Left renal cortex interstitium (tissue), 4 donors: ENCODE measurements around the gene PLXNA3. TPM values are rescaled to one million over a fixed set of nuclear protein-coding genes. Genes with fewer than 3 reads are reported as not detected.

ENCODE experiments used
- DNase-seq, 4 donors: peaks; one replicate each; pipeline ENCODE4 v3.0.0-alpha.2; 2013; ENCODE audit warnings: low read depth in 4 of 4, low spot score in 2 of 4, missing footprints in 1 of 4
- polyA plus RNA-seq, 4 donors: library from polyadenylated mRNA; unstranded; fragments of 120-200 nt; gene quantifications; one replicate each; pipeline ENCODE4 v1.2.1, GENCODE V29; 2013; ENCODE audit not compliant: insufficient read length in 4 of 4

PLXNA3 gene
- polyA plus RNA-seq, 4 donors, result 34.7 to 66.9 (median 53.3) TPM

DNA sequence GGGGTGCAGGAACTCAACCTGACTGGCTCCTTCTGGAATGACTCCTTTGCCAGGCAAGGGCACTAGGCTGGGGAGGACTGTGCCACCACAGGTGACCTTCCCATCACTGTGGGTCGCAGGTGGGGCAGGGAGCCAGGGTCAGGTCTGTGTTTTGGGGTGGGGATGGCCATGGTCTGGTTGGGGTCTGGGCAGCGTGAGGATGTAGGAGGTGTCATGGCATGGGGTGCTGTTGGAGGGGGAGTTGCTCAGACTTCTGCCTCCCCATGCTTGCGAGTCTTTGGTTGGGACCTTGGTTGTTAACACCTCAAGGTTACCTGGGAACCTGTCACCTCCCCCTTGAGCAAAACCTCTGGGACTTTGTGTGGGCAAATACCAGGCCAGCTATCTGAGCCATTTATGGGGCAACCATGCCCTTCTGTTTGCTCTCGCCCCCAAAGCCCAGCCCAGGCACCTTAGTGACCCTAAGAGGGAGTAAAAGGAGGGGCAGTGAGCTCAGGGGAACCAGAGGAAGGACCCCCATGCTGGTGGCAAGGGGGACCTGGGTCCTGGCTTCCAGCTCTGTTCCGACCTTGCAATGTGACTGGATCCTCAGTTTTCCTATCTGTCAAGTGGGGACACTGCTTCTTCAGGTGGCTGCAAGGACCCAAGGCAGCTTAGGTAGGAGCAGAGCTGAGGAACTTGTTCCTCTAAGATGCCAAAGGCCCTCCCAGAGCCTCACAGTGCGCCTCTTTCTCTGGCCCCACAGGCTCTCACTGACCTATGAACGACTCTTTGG lies 23.5 kb upstream of the PLXNA3 start:
- DNase-seq, result no peak

DNA sequence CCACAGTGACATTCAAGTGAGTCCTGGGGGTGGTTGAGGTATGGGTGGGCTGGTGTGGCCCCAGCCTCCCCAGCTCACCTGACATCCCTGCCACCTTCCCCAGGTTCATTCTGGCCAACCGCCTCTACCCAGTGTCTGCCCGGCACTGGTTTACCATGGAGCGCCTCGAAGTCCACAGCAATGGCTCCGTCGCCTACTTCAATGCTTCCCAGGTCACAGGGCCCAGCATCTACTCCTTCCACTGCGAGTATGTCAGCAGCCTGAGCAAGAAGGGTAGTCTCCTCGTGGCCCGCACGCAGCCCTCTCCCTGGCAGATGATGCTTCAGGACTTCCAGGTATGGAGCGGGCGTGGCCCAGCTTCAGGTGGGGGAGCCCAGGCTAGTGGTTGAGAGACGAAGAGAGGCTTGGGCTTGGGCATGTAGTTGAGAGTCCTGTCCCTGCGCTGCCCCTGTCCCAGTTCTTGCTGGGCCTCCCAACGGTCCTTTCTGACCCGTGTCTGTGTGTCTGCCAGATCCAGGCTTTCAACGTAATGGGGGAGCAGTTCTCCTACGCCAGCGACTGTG lies 22.8 kb upstream of the PLXNA3 start:
- DNase-seq, result no peak

DNA sequence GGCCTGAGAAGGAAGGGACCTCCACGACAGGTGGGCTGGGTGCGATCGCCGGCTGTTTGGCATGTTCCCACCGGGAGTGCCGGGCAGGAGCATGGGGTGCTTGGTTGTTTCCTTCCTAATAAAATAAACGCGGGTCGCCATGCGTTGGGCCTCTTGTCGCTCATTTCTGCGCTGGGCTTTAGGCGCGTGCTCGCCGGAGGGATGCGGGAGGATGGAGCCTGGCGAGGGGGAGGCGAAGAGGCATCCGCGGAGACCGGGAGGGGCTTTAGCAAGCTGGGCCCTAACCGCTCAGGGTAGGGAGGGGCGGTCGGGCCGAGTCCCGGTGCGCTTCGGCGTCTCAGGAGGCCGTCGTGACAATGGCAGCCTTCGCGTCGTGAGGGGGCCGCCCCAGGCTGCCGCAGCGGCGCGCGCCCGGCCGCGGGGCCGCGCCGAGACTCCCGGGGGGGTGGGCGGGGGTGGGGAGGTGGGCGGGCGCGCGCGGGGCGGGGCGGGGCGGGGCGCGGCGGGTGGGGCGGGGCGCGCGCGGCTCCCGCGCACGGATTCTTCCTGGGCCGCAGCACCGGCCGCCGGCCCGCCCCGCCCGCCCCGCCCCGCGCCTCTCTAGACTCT lies 21.6 kb upstream of the PLXNA3 start:
- DNase-seq, result no peak

DNA sequence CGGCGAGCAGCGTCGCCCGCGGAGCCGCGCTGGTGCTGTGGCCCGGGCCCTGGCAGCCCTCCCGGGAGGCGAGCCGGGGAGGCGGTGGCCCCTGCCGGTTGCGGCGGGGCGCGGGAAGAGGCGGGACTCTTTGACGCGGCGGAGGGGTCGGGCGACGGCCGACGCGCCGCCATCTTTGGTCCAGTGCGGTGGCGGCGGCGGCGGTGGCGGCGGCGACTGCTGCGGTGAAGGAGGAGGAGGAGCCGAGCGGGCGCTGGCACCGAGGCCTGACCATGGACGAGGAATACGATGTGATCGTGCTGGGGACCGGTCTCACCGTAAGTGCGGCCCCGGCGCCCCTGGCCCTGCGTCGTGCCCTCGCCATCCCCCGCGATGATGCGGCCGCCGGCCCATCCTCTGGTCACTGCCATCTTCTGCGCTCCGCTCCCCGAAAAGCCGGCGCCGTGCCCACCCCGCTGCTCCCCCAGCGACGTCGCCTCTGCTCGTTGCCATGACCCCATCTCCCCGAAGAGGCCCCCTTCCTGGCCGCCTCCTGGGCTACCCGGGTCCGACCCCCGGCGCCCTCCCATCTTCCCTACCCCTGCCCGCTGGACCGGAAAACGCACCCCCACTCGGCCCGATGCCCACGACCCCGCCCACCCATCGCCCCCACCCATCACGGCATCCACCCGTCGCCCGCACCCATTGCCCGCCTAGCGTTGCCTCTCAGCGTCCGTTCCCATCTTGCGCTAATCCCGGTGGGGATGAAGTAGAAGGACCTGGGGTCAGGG lies 20.9 kb upstream of the PLXNA3 start, which contains the start of gene GDI1:
GDI1 (plus strand) TSS at position 172 of the 770 bp plus-strand sequence; CDS start at position 273, 101 bp downstream.
- DNase-seq, result no peak

DNA sequence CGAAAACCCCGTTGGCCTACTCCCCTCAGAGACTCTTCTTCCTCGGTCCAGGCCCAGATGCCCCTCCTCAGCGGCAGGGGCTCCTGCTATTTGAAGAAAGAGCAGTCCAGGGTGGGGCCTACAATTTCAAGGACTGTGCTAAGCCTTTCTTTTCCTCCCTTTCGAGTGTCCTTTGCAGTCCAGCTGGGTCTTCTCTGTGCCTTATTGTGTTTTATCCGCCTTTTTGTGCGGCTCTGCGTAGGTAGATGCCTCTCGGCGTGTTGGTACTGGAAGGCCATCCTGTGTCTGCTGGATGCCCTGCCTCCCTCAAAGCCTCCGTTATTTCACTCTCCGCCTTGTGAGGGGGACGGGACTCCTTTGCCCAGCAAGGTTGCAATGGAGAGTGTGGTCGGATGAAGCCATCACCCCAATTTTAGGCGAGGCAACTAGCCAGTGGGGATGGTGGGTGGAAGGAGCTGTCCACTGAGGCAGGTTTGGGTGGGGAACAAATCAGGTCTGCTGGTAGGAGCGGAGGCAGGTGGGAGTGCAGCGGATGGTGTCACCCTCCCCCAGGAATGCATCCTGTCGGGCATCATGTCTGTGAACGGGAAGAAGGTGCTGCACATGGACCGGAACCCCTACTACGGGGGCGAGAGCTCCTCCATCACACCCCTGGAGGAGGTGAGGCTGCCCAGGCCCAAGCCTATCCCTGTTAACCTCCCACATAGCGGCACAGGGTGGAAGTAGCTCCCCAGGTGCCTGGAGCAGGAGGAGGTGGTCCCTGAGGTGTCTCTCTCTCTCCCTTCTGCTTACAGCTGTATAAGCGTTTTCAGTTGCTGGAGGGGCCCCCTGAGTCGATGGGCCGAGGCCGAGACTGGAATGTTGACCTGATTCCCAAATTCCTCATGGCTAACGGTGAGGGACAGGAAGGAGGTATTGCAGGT lies 19.8 kb upstream of the PLXNA3 start:
- no peak for DNase-seq

DNA sequence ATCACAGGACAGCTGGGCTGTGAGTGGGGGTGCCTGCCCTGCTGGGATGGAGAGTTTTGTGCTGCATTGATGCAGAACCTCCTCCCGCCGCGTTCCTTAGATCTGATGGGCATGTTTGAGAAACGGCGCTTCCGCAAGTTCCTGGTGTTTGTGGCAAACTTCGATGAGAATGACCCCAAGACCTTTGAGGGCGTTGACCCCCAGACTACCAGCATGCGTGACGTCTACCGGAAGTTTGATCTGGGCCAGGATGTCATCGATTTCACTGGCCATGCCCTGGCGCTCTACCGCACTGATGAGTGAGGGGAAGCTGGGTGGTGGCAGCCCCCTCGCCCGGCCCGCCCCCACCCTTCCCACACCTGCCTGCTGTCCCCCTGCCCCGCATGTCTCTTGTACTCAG lies 18.2 kb upstream of the PLXNA3 start:
- no peak for DNase-seq

DNA sequence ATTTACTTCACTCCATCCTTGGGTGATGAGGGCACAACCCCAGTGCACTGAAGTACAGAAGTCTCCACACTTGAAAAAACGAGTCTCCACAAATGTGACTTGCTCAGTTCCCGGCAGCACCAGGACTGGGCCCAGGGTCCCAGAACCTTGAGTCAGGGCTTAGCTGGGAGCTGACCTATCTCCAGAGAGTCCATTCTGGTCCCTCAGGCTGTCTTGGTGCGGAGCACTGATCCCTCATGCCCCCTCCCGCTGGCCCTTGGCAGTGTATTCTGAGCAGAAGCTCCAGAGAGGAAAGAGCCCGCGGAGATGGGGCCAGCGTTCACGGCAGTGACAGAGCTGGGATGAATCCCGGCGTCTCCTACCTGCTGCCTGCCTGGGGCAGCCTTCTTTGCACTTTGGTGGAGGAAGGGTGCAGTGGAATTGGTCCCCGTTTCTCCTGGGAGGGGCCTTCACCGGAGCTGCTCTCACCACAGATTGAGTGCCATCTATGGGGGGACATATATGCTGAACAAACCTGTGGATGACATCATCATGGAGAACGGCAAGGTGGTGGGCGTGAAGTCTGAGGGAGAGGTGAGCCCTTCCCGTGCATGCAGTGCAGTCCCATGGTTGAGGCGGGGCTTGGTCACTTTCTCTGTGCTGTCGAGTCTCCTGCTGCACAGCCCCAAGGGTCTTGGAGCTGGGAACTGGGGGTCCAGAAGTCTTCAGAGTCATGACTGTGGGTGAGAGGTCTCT lies 17.3 kb upstream of the PLXNA3 start:
- no peak for DNase-seq

DNA sequence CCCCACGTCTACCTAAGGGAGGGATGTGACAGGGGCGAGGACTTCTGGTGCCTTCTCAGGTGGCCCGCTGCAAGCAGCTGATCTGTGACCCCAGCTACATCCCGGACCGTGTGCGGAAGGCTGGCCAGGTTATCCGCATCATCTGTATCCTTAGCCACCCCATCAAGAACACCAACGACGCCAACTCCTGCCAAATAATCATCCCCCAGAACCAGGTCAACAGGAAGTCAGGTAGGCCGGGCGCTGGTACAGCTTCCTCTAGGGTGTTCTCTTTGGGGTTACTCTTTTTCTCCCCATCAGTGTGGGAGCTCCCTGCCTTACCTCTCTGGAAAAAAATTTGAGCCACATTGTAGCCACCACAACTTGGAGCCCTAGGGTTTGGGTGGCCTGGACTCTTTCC lies 16.5 kb upstream of the PLXNA3 start:
- no peak for DNase-seq

DNA sequence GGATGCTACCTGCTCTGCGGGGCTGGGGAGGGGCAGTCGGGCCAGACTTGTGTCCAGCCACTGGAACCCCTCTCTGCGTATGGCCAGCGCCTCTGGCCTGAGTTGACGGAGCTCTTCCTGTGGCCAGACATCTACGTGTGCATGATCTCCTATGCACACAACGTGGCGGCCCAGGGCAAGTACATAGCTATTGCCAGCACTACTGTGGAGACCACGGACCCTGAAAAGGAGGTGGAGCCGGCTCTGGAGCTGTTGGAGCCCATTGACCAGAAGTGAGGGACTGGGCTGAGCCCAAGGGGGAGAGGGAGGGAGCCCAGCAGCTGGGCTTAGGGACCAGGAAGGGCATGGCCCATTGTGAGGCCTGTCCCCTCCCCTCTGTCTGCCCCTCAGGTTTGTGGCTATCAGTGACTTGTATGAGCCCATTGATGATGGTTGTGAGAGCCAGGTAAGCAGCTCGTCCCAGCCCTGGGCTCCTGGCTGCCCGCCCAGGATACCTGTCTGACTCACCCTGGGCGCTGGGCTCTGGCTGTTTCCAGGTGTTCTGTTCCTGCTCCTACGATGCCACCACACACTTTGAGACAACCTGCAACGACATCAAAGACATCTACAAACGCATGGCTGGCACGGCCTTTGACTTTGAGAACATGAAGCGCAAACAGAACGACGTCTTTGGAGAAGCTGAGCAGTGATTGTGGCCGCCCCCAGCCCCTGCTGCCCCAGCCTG lies 15.9 kb upstream of the PLXNA3 start:
- DNase-seq, result no peak

DNA sequence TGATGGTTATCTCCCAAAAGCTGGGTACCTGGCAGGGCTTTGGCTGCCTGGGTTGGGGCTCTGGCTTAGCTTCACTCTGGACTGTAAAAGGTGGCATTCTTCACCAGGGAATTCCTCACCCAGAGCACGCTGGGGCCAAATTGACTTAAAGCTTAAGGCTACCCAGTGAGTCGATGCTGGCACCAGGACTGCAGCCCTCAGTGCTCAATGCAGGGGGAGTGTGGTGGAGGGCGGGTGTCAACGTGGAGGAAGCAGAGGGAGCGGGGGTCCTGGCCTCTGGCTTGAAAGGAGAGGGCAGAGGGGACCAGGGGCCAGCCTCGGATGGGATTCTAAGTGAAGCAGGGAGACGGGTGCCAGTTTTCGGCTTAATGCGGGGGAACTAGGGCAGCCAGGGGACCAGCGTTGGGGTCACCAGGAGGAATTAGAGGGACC lies 14.6 kb upstream of the PLXNA3 start:
- no peak for DNase-seq

DNA sequence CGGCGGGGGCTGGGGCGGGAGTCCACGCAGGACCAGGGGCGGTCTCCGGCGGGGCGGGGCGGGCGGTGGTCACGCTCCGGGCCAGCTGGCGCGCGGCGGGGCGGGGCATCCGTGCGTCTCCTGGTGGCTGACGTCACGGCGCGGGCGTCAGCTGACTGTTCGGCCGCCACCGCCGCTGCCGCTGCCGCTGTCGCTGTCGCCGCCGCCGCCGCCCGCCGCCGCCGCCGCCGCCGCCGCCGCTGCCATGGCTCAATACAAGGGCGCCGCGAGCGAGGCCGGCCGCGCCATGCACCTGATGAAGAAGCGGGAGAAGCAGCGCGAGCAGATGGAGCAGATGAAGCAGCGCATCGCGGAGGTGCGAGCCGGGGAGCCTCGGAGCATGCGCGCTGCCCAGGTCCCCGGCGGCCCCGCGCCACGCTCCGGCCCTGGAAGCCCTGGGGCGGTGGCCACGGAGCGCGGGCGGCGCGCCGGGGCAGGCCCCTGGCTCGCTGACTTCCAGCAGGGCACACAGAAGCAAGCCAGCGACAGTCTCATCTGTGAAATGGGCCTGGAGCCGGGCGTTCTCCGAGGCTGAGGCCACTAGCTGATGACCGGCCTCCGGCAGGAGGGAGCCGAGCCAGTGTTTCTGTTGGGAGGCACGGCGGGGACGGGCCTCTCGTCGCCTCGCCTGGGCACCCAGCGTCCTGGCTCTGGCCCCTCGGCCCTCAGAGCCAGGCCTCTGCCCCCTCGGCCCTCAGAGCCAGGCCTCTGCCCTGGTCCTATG lies 13.9 kb upstream of the PLXNA3 start, which contains the start of gene FAM50A:
FAM50A (plus strand) TSS at position 150 of the 763 bp plus-strand sequence; CDS start at position 245, 95 bp downstream.
- DNase-seq, result no peak

DNA sequence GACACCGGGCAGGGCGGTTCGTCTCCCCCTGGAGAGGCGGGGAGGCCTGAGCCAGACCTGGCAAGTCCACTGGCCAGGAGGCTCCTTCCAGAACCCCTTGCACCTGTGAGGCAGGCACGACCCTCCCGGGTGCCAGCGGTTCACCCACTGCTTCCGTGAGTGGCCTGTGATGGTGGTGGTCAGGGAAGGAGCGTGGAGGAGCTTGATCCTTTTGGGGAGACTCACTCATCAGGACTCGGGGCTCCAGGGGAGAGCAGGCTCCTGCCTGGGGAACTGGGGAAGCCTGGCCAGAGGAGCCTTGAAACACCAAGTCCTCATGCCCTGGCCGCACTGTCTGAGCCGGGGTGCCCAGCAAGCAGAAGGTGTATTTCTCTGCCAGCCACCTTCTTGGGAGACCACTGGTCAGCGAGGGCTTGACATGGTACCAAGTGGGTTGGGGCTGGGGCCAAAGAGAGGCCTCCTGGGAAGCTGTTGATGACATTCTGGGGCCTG lies 13.3 kb upstream of the PLXNA3 start:
- DNase-seq, result no peak

DNA sequence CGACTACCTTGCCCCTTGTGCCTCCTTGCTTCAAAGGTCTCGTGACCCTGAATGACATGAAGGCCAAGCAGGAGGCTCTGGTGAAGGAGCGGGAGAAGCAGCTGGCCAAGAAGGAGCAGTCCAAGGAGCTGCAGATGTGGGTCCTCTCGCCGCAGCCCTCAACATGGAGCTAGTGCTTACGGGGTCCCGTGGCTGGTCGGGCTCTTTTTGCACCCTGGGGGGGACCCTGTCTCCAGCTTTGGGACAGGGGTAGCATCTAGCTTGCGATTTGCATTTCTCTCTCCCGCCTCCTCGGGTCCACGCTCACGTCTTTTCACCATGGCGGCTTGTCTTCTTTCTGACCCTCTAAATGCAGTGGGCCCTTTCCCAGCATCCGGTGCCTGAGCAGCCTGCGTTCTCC lies 12.3 kb upstream of the PLXNA3 start:
- DNase-seq, result no peak

DNA sequence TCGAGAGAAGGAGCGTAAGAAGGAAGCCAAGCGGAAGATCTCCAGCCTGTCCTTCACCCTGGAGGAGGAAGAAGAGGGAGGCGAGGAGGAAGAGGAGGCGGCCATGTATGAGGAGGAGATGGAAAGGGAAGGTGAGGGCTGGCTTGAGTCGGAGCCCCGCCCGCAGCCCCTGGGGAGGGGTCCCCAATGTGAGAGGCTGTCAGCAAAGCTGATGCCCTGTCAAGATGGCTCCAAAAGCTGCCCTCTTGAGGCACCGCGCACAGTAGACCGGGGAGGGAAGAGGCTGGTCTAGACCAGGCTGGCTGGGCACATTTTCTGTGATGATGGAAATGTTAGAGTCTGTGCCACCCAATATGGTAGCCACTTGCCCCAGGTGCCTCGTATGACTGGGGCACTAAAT lies 11.7 kb upstream of the PLXNA3 start:
- no peak for DNase-seq

DNA sequence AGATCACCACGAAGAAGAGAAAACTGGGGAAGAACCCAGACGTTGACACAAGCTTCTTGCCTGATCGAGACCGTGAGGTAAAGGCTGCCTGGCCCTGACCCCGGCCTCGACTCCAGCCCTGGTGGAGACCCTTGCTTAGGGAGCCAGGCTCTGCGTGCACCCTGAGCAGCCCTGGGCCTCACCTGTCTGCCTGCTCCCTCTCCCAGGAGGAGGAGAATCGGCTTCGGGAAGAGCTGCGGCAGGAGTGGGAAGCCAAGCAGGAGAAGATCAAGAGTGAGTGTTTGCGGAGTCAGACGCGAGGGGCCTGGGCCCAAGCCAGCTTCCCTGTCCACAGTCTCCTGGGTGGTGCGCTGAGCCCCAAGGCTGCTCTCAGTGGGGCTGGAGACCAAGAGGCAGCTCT lies 9.6 kb upstream of the PLXNA3 start:
- DNase-seq, result no peak

DNA sequence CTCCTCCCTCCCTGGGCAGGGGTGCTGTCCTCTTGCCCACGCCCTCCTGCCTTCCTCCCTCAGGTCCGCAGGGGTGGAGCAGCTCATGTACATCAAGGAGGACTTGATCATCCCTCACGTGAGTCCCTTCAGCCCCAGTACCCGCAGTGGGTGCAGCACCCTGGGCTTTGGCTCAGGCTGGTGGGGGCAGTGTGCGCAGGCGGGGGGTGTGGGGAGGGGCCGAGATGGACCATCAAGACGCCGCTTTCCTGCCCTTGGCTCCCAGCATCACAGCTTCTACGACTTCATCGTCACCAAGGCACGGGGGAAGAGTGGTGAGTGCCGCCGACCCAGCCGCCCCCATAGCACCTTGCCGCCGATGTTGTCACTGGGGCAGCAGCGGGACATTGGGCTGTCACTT lies 8.5 kb upstream of the PLXNA3 start:
- DNase-seq, result no peak

DNA sequence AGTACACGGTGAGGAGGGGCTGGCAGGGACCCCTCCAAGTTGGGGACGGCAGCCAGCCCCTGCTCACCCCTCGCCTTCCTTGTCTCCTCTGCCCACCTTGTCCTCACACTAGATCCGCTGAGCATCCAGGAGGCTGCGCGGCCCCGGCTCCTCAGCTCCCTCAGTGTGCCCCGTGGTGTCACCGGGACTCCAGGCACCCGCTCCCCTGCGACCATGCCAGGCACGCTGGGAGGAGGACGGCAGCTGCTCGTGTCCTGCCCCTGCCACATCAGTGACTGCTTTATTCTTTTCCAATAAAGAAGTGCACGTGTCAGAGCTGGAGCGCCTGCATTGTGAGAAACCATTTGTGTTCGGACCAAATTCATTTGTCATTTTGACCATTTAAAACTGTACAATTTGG lies 7.8 kb upstream of the PLXNA3 start:
- DNase-seq, result no peak

DNA sequence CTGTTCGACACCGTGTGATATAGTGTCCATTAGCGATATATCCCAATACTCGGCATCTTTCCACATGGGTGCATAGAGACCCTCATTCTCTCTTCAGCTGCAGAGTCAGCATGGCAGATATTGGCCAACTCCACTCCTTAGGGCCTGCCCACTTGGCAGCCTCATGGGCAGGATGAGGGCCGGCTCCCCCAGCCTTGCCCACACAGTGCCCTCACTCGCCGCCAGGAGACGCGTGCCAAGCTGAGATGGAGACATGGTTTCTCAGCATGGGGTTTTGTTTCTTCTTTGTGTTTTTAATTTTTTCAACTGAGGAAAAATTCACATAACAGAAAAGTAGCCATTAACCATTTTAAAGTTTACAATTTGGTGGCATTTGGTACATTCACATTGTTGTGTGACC lies 5.3 kb upstream of the PLXNA3 start:
- DNase-seq, result no peak
